OCI-M2 (cell line): ENCODE results near the gene SCARB2.

Experiments used
- DNase-seq: peaks from one replicate; lab custom pipeline; 2025; ENCODE audit not compliant: unreplicated experiment; lab: John Stamatoyannopoulos, UW

Gene SCARB2

GRCh38 chr4:76232681-76233080, 19.1 kb upstream of the SCARB2 start:
- no peak for DNase-seq

- DNase-seq = no peak
Observed at GRCh38 chr4:76226418-76226817, 12.8 kb upstream of the SCARB2 start.

GRCh38 chr4:76224171-76224570, 10.5 kb upstream of the SCARB2 start:
- DNase-seq = no peak

GRCh38 chr4:76219299-76220055, 5.9 kb upstream of the SCARB2 start:
- no peak for DNase-seq

GRCh38 chr4:76216975-76217814, 3.6 kb upstream of the SCARB2 start:
- no peak for DNase-seq

GRCh38 chr4:76216524-76216923, 2.9 kb upstream of the SCARB2 start:
- no peak for DNase-seq

GRCh38 chr4:76215077-76215476, 1.5 kb upstream of the SCARB2 start:
- DNase-seq = no peak

GRCh38 chr4:76214177-76214675, 602 bp upstream of the SCARB2 start:
- DNase-seq = no peak

GRCh38 chr4:76212851-76213414, 691 bp downstream of the SCARB2 start:
- DNase-seq = no peak

- no peak for DNase-seq
Observed at GRCh38 chr4:76211769-76212708, 1.6 kb downstream of the SCARB2 start.

GRCh38 chr4:76210452-76210851, 3.2 kb downstream of the SCARB2 start:
- DNase-seq = no peak

- no peak for DNase-seq
Observed at GRCh38 chr4:76209881-76210280, 3.7 kb downstream of the SCARB2 start.

GRCh38 chr4:76208005-76208765, 5.4 kb downstream of the SCARB2 start:
- no peak for DNase-seq

- DNase-seq = no peak
Observed at GRCh38 chr4:76207549-76207948, 6.1 kb downstream of the SCARB2 start.

- no peak for DNase-seq
Observed at GRCh38 chr4:76206222-76206942, 7.2 kb downstream of the SCARB2 start.

GRCh38 chr4:76205476-76205875, 8.1 kb downstream of the SCARB2 start:
- no peak for DNase-seq

- no peak for DNase-seq
Observed at GRCh38 chr4:76204936-76205335, 8.7 kb downstream of the SCARB2 start.

- no peak for DNase-seq
Observed at GRCh38 chr4:76203541-76203940, 10.1 kb downstream of the SCARB2 start.

GRCh38 chr4:76201276-76201675, 12.3 kb downstream of the SCARB2 start:
- no peak for DNase-seq
